ENCODE data around the gene SLC25A26.
"Not testable (repeated sequence)": the region's sequence is repeated elsewhere in the genome, so short reads cannot be mapped to it uniquely, and the experiment has no call there.

SLC25A26 gene

GRCh38 chr3:66304293-66304692 lies 83.5 kb downstream of the SLC25A26 start:
- TF ChIP-seq CTCF (IDR thresholded peaks at IDR 0.05; ENCODE audit: low read depth, low read length, missing control alignments), result no peak
- no peak for DNase-seq (ENCODE audit: low read depth)
- H3K4me3 ChIP-seq (ENCODE audit: low read depth, low read length), result no peak overlapping the region

GRCh38 chr3:66306086-66306485 lies 85.3 kb downstream of the SLC25A26 start:
- DNase-seq (ENCODE audit: low read depth); H3K4me3 ChIP-seq (ENCODE audit: low read depth, low read length): not testable (repeated sequence)

GRCh38 chr3:66306991-66307390 lies 86.2 kb downstream of the SLC25A26 start:
- not testable (repeated sequence) for DNase-seq (ENCODE audit: low read depth); H3K4me3 ChIP-seq (ENCODE audit: low read depth, low read length)

- no peak overlapping the region for H3K4me3 ChIP-seq (ENCODE audit: low read depth, low read length)
- TF ChIP-seq CTCF (IDR thresholded peaks at IDR 0.05; ENCODE audit: low read depth, low read length, missing control alignments), result no peak
- DNase-seq (ENCODE audit: low read depth), result no peak
Measured at GRCh38 chr3:66312039-66312438, 91.2 kb downstream of the SLC25A26 start.

GRCh38 chr3:66314455-66314854 lies 93.7 kb downstream of the SLC25A26 start:
- no peak overlapping the region for H3K4me3 ChIP-seq (ENCODE audit: low read depth, low read length)
- no peak for DNase-seq (ENCODE audit: low read depth)
- TF ChIP-seq CTCF (IDR thresholded peaks at IDR 0.05; ENCODE audit: low read depth, low read length, missing control alignments), result no peak

DNA sequence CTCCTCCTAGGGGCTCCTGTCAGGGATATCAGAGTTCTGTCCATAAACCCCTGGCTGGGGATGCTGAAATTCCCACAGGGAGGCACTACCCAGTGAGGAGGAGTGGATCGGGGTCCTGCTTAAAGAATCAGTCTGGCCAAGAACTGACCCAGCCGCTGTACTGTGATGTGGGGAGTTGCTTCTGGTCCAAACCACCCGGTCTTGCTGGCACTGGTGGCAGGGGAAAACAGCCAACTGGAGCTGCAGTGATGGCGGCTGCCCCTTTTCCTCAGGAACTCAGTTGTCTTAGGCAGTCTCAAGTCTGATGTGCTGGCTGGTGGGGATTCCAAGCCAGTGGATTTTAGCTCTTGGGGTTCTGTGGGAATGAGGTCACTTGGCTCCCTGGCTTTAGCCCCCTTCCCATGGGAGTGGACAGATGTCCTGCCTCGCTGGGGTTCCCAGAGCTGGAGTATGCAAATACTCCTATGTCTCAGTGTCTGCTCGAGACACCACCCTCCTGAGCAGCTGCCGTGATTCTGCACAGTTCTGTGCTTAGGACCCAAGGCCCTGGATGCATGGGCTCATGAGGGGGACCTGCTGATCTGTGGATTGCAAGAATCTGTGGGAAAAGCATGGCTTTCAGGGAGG lies 97.1 kb downstream of the SLC25A26 start:
- no peak overlapping the region for H3K4me3 ChIP-seq (ENCODE audit: low read depth, low read length)
- no peak for DNase-seq (ENCODE audit: low read depth)
- TF ChIP-seq CTCF (IDR thresholded peaks at IDR 0.05; ENCODE audit: low read depth, low read length, missing control alignments), result no peak

DNA sequence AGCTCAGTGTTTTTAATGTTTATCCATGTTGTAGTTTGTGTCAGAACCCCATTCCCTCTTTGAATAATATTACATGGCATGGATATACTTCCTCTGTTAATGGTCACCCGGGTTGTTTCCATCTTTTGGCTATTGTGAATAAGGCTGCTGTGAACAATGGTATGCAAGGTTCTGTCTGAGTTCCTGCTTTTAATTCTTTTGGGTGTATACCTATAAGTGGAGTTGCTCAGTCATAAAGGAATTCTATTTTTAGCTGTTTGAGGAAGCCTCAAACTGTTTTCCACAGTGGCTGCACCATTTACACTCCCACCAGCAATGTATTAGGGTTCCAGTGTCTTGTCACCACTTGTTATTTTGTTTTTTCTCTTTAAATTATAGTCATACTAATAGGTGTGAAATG lies 99.6 kb downstream of the SLC25A26 start:
- TF ChIP-seq CTCF (IDR thresholded peaks at IDR 0.05; ENCODE audit: low read depth, low read length, missing control alignments), result no peak
- DNase-seq (ENCODE audit: low read depth), result no peak
- H3K4me3 ChIP-seq (ENCODE audit: low read depth, low read length), result no peak overlapping the region

DNA sequence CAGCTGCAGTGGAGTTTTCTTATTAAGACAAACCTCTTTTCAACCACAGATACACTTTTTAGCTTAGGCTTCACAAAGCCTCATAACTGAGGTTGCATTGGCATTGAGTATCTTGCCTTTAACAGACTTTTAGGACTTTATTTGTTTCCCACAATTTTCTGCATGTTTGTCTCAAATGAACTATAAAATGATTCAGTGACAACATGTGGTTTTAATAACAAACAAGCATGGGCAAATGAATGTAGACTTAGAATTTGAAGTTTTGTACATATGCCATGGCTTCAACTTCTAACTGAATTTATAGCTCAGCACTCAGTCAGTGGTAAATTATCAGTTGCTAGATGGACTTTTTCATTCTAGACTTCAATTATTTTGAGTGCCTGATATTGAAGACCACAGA lies 101.6 kb downstream of the SLC25A26 start:
- H3K4me3 ChIP-seq (ENCODE audit: low read depth, low read length), result no peak overlapping the region
- DNase-seq (ENCODE audit: low read depth), result no peak
- TF ChIP-seq CTCF (IDR thresholded peaks at IDR 0.05; ENCODE audit: low read depth, low read length, missing control alignments), result no peak

All from GM12864 (cell line).